IPS-15b (cell line): ENCODE measurements around the gene PDE4B.

Experiments used
- H3K27me3 ChIP-seq: one replicate; pipeline ENCODE4 v1.6.1; 2013; ENCODE audit warnings: low read length; ENCODE audit not compliant: control insufficient read depth, insufficient read depth
- H3K36me3 ChIP-seq: one replicate; pipeline ENCODE4 v1.6.1; 2013; ENCODE audit warnings: low read length; ENCODE audit not compliant: control insufficient read depth, insufficient read depth
- H3K4me1 ChIP-seq: one replicate; pipeline ENCODE4 v1.6.1; 2013; ENCODE audit warnings: mild to moderate bottlenecking, low read length; ENCODE audit not compliant: control insufficient read depth, insufficient read depth
- H3K4me3 ChIP-seq: one replicate; pipeline ENCODE4 v1.5.1; 2013; ENCODE audit warnings: low read depth, low read length
- H3K9ac ChIP-seq: one replicate; pipeline ENCODE4 v1.6.1; 2013; ENCODE audit warnings: low read depth, mild to moderate bottlenecking, low read length
- H3K9me3 ChIP-seq: one replicate; pipeline ENCODE4 v1.6.1; 2013; ENCODE audit warnings: mild to moderate bottlenecking, low read length; ENCODE audit not compliant: control insufficient read depth, insufficient read depth

The PDE4B gene

GRCh38 chr1:65983500-65983899 is 190.8 kb downstream of the PDE4B start:
- Histone ChIP-seq H3K36me3 (no peaks in the 10 kb centered on the region), H3K27me3 (no peaks in the 10 kb centered on the region), H3K9ac (no peak overlapping the region), H3K9me3 (no peaks in the 10 kb centered on the region), H3K4me1 (no peaks in the 10 kb centered on the region), H3K4me3 (no peak overlapping the region)

GRCh38 chr1:65985393-65986066 is 192.8 kb downstream of the PDE4B start:
- Histone ChIP-seq H3K36me3 (no peaks in the 10 kb centered on the region), H3K27me3 (no peaks in the 10 kb centered on the region), H3K9me3 (no peaks in the 10 kb centered on the region), H3K9ac (no peak overlapping the region), H3K4me1 (no peaks in the 10 kb centered on the region), H3K4me3 (no peak overlapping the region)

GRCh38 chr1:65986146-65986545 is 193.5 kb downstream of the PDE4B start:
- Histone ChIP-seq H3K4me1 (no peaks in the 10 kb centered on the region), H3K27me3 (no peaks in the 10 kb centered on the region), H3K9me3 (no peaks in the 10 kb centered on the region), H3K9ac (no peak overlapping the region), H3K4me3 (no peak overlapping the region), H3K36me3 (no peaks in the 10 kb centered on the region)

GRCh38 chr1:65990161-65990560 is 197.5 kb downstream of the PDE4B start:
- H3K9me3 ChIP-seq, result no peaks in the 10 kb centered on the region
- H3K9ac ChIP-seq, result no peak overlapping the region
- H3K4me3 ChIP-seq, result no peak overlapping the region
- no peaks in the 10 kb centered on the region for H3K4me1 ChIP-seq
- H3K36me3 ChIP-seq, result no peaks in the 10 kb centered on the region
- H3K27me3 ChIP-seq, result no peaks in the 10 kb centered on the region

GRCh38 chr1:65991694-65992093 is 199.0 kb downstream of the PDE4B start:
- Histone ChIP-seq H3K9me3 (no peaks in the 10 kb centered on the region), H3K36me3 (no peaks in the 10 kb centered on the region), H3K27me3 (no peaks in the 10 kb centered on the region), H3K4me3 (no peak overlapping the region), H3K4me1 (no peaks in the 10 kb centered on the region), H3K9ac (no peak overlapping the region)

- Histone ChIP-seq H3K36me3 (no peaks in the 10 kb centered on the region), H3K4me3 (no peak overlapping the region), H3K9ac (no peak overlapping the region), H3K4me1 (no peaks in the 10 kb centered on the region), H3K9me3 (no peaks in the 10 kb centered on the region), H3K27me3 (no peaks in the 10 kb centered on the region)
Observed at GRCh38 chr1:65992165-65992821, 199.6 kb downstream of the PDE4B start.

- Histone ChIP-seq H3K9me3 (no peaks in the 10 kb centered on the region), H3K4me3 (no peak overlapping the region), H3K4me1 (no peaks in the 10 kb centered on the region), H3K36me3 (no peaks in the 10 kb centered on the region), H3K27me3 (no peaks in the 10 kb centered on the region), H3K9ac (no peak overlapping the region)
Observed at GRCh38 chr1:65992831-65993271, 200.2 kb downstream of the PDE4B start.

- H3K27me3 ChIP-seq, result peaks cover 3% of the 10 kb centered on the region
- H3K9ac ChIP-seq, result no peak overlapping the region
- no peaks in the 10 kb centered on the region for H3K9me3 ChIP-seq
- H3K4me1 ChIP-seq, result no peaks in the 10 kb centered on the region
- no peaks in the 10 kb centered on the region for H3K36me3 ChIP-seq
- H3K4me3 ChIP-seq, result no peak overlapping the region
Observed at GRCh38 chr1:65994223-65994622, 201.5 kb downstream of the PDE4B start.

GRCh38 chr1:65995336-65995735 is 202.6 kb downstream of the PDE4B start:
- Histone ChIP-seq H3K4me3 (no peak overlapping the region), H3K36me3 (no peaks in the 10 kb centered on the region), H3K4me1 (no peaks in the 10 kb centered on the region), H3K9ac (no peak overlapping the region), H3K9me3 (no peaks in the 10 kb centered on the region), H3K27me3 (peaks cover 3% of the 10 kb centered on the region)

- H3K36me3 ChIP-seq, result no peaks in the 10 kb centered on the region
- H3K4me1 ChIP-seq, result no peaks in the 10 kb centered on the region
- no peaks in the 10 kb centered on the region for H3K9me3 ChIP-seq
- no peak overlapping the region for H3K4me3 ChIP-seq
- H3K9ac ChIP-seq, result no peak overlapping the region
- H3K27me3 ChIP-seq, result peaks cover 3% of the 10 kb centered on the region
Observed at GRCh38 chr1:65995928-65996327, 203.2 kb downstream of the PDE4B start.

GRCh38 chr1:65997693-65998092 is 205.0 kb downstream of the PDE4B start:
- Histone ChIP-seq H3K4me3 (no peak overlapping the region), H3K9me3 (no peaks in the 10 kb centered on the region), H3K9ac (no peak overlapping the region), H3K27me3 (peaks cover 9% of the 10 kb centered on the region), H3K4me1 (no peaks in the 10 kb centered on the region), H3K36me3 (no peaks in the 10 kb centered on the region)
